ENCODE measurements around the gene UNC13D.

Gene UNC13D

DNA sequence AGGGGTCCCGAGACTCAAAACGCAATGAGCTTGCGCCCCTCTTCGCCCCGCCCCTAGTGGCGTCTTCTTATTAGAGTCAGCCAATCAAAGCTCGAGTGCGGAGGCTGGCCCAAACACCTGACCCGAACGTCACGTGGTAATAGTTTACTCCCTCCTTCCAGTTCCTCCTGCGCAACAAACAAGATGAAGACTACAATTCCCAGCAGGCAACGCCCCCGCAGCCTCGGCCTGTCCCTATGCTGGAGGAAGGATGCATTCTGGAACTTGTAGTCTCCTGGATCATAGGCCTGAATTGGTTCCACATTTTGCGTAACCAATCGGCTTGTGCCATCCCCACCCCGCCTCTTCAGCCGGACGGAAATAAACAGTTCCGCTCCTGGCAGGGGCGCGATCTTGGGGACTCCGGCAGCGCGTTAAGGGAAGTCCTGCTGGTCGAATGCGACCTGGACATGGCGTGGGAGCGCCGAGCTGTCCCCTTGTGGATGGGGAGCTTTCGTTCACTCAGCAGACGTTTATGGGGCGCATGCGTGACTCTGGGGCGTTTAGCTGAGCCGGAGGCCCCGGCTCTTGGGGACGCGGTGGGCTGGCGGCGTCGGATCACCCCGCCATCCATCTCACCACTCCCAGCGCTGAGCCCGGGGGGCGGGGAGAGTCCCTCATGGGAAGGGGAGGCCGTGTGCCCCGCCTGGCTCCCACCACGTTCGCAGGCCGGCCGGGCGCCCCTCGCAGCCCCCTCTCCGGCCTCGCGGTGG is 11.3 kb upstream of the UNC13D start, which contains the start of gene WBP2 (continued):
- TF ChIP-seq ZNF157 (tag by site-specific recombination; IDR thresholded peaks at IDR 0.05) (no peak), ZNF311 (tag by site-specific recombination; IDR thresholded peaks at IDR 0.05; ENCODE audit: borderline replicate concordance) (no peak), ZNF366 (tag by site-specific recombination; conservative IDR thresholded peaks at IDR 0.05) (peak; percentile 99), ZNF629 (tag by site-specific recombination; IDR thresholded peaks at IDR 0.05) (peak; percentile 65), ZNF214 (tag by site-specific recombination; IDR thresholded peaks at IDR 0.05; ENCODE audit: borderline replicate concordance) (no peak), ZNF174 (tag by site-specific recombination; IDR thresholded peaks at IDR 0.05) (no peak), FEZF1 (tag by site-specific recombination; IDR thresholded peaks at IDR 0.05) (no peak), ZNF658 (tag by site-specific recombination; IDR thresholded peaks at IDR 0.05) (no peak), ZNF555 (tag by site-specific recombination; conservative IDR thresholded peaks at IDR 0.05) (no peak), ZNF133 (tag by site-specific recombination; IDR thresholded peaks at IDR 0.05) (no peak), HOXC10 (CRISPR knock-in tag; IDR thresholded peaks at IDR 0.05) (no peak), GLIS1 (tag by site-specific recombination; IDR thresholded peaks at IDR 0.05) (peak; percentile 67), ZNF211 (tag by site-specific recombination; IDR thresholded peaks at IDR 0.05; ENCODE audit: low read depth) (no peak), ZNF239 (tag by site-specific recombination; IDR thresholded peaks at IDR 0.05) (0 out of 2 replicates have a peak, but pooled peaks have one; percentile 24), ZNF701 (tag by site-specific recombination; IDR thresholded peaks at IDR 0.05) (no peak), KLF9 (tag by site-specific recombination; IDR thresholded peaks at IDR 0.05; ENCODE audit: low read depth) (peak; percentile 49), BCL6B (tag by site-specific recombination; IDR thresholded peaks at IDR 0.05) (no peak), ZNF777 (tag by site-specific recombination; IDR thresholded peaks at IDR 0.05; ENCODE audit: borderline replicate concordance) (no peak), ZNF449 (tag by site-specific recombination; IDR thresholded peaks at IDR 0.05) (no peak), ZNF623 (tag by site-specific recombination; IDR thresholded peaks at IDR 0.05) (no peak), PRDM2 (tag by site-specific recombination; IDR thresholded peaks at IDR 0.05; ENCODE audit: borderline replicate concordance) (no peak), ZNF184 (tag by site-specific recombination; IDR thresholded peaks at IDR 0.05) (no peak), ZFP3 (tag by site-specific recombination; IDR thresholded peaks at IDR 0.05; ENCODE audit: low read depth) (no peak), ZSCAN30 (tag by site-specific recombination; IDR thresholded peaks at IDR 0.05) (0 out of 2 replicates have a peak, but pooled peaks have one; percentile 55), SP7 (tag by site-specific recombination; IDR thresholded peaks at IDR 0.05) (peak; percentile 76; the same call in 1 of the 2 replicates), OVOL3 (tag by site-specific recombination; IDR thresholded peaks at IDR 0.05) (no peak), ZNF292 (tag by site-specific recombination; IDR thresholded peaks at IDR 0.05; ENCODE audit: borderline replicate concordance, low read depth) (no peak)
- TF ChIP-seq, protein P1, sequence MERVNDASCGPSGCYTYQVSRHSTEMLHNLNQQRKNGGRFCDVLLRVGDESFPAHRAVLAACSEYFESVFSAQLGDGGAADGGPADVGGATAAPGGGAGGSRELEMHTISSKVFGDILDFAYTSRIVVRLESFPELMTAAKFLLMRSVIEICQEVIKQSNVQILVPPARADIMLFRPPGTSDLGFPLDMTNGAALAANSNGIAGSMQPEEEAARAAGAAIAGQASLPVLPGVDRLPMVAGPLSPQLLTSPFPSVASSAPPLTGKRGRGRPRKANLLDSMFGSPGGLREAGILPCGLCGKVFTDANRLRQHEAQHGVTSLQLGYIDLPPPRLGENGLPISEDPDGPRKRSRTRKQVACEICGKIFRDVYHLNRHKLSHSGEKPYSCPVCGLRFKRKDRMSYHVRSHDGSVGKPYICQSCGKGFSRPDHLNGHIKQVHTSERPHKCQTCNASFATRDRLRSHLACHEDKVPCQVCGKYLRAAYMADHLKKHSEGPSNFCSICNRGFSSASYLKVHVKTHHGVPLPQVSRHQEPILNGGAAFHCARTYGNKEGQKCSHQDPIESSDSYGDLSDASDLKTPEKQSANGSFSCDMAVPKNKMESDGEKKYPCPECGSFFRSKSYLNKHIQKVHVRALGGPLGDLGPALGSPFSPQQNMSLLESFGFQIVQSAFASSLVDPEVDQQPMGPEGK (tag by site-specific recombination; IDR thresholded peaks at IDR 0.05): peak; percentile 87
- TF ChIP-seq, protein P2, sequence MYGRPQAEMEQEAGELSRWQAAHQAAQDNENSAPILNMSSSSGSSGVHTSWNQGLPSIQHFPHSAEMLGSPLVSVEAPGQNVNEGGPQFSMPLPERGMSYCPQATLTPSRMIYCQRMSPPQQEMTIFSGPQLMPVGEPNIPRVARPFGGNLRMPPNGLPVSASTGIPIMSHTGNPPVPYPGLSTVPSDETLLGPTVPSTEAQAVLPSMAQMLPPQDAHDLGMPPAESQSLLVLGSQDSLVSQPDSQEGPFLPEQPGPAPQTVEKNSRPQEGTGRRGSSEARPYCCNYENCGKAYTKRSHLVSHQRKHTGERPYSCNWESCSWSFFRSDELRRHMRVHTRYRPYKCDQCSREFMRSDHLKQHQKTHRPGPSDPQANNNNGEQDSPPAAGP (tag by site-specific recombination; IDR thresholded peaks at IDR 0.05): peak; percentile 69; the same call in 1 of the 2 replicates

Data from HEK293 (cell line).